ENCODE data around the gene KCNH8.

GRCh38 chr3:19432669-19433068 is 284.4 kb downstream of the KCNH8 start:
- TF ChIP-seq CTCF (IDR thresholded peaks at IDR 0.05; ENCODE audit: low read depth, low read length), result no peak
- TF ChIP-seq POLR2A (IDR thresholded peaks at IDR 0.05; ENCODE audit: extremely low read depth, insufficient read length), result no peak
